ENCODE results near the gene NR2F1. TPM values are rescaled to one million over a fixed set of nuclear protein-coding genes. Genes with fewer than 3 reads are reported as not detected.

Gene NR2F1
- total RNA-seq, 1 experiment from 2014 or later: 1.4 TPM

DNA sequence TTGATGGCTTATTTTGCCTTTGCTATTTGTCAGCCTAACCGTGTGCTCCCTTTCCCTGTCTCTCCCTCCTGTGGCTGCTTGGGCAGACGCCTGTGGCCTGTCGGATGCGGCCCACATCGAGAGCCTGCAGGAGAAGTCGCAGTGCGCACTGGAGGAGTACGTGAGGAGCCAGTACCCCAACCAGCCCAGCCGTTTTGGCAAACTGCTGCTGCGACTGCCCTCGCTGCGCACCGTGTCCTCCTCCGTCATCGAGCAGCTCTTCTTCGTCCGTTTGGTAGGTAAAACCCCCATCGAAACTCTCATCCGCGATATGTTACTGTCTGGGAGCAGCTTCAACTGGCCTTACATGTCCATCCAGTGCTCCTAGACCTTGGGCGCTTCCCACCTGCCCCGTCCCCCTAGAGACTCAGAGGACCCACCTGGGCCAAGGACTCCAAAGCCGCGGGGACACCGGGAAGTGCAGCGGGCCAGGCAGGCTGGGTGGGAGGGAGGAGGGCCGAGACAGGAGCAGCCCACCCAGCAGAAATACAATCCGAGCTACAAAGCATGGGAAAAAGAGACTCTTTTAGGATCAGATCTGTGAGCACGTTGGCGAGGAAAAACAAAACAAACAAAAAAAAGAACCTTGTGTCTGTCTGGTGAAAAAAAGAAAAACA, 10.6 kb downstream of the NR2F1 start:
- BruUV-seq (replicated peaks): no TSS peak
- no peak overlapping the region for H3K27ac Mint-ChIP-seq (ENCODE audit: low read depth, unreplicated experiment)
- no peak for DNase-seq (ENCODE audit: unreplicated experiment)
- H3K4me1 Mint-ChIP-seq (ENCODE audit: insufficient read depth, unreplicated experiment): no peaks in the 10 kb centered on the region
- H3K4me3 Mint-ChIP-seq (ENCODE audit: unreplicated experiment): no peak overlapping the region
- H3K36me3 Mint-ChIP-seq (ENCODE audit: insufficient read depth, unreplicated experiment): no peaks in the 10 kb centered on the region
- TF ChIP-seq, protein P1, sequence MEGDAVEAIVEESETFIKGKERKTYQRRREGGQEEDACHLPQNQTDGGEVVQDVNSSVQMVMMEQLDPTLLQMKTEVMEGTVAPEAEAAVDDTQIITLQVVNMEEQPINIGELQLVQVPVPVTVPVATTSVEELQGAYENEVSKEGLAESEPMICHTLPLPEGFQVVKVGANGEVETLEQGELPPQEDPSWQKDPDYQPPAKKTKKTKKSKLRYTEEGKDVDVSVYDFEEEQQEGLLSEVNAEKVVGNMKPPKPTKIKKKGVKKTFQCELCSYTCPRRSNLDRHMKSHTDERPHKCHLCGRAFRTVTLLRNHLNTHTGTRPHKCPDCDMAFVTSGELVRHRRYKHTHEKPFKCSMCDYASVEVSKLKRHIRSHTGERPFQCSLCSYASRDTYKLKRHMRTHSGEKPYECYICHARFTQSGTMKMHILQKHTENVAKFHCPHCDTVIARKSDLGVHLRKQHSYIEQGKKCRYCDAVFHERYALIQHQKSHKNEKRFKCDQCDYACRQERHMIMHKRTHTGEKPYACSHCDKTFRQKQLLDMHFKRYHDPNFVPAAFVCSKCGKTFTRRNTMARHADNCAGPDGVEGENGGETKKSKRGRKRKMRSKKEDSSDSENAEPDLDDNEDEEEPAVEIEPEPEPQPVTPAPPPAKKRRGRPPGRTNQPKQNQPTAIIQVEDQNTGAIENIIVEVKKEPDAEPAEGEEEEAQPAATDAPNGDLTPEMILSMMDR (IDR thresholded peaks at IDR 0.05; ENCODE audit: unreplicated experiment): no peak
- H3K9me3 Mint-ChIP-seq (ENCODE audit: unreplicated experiment): no peaks in the 10 kb centered on the region
- no peaks in the 10 kb centered on the region for H3K27me3 Mint-ChIP-seq (ENCODE audit: insufficient read depth, unreplicated experiment)
- intact Hi-C loops (cut with micrococcal nuclease): no loop called here
- ChIA-PET POLR2A (no interaction called here), CTCF (interaction anchor here (0.7 kb wide), 1 partner anchor 945 kb away, joined by 3 read pairs; no protein-coding TSS in a partner anchor)

DNA sequence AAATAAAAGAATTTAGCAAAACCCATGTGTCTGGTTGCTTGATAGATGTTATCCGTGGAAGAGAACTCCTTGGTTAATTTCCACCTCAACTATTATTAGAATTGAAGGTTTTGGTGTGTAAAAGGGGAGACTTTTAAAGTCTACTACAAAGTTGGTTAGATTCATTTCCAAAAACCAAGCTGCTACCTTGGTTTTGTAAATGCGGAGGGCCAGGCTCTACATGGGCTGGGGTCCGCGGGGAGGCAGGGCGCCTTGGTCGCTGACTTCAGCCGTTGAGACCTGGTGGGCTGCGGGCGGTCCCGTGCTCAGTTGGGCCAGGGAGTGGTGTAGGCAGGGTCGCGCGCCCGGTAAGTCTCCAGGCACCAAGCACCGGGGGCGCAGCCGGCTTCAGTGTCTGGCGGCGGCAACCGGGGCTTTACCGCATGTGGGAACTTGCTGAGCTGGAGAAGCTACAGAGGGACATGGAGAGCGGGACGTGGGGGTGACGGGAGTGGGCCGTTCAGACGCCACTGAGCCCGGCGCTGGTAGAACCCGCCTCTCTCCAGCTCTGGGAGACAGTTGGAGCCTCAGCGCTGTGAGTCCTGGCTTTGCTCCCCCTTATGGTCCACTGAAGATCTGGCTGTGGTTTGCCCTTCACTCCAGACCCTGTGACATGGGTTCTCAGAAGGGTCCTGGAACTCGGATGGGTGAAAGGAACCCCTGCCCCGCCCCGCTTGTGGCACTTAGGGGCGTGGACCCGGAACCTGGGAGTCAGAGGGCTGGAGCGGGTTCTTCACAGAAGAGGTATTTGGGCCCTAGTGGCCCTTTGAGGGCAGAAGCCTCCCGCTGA, 11.8 kb downstream of the NR2F1 start:
- CTCF ChIA-PET: interaction anchor here (0.6 to 6.3 kb wide), 3 partner anchors 13 to 206 kb away, joined by 3 to 36 read pairs (median 3); no protein-coding TSS in a partner anchor
- no peaks in the 10 kb centered on the region for H3K9me3 Mint-ChIP-seq (ENCODE audit: unreplicated experiment)
- no peak for DNase-seq (ENCODE audit: unreplicated experiment)
- POLR2A ChIA-PET: no interaction called here
- no peaks in the 10 kb centered on the region for H3K36me3 Mint-ChIP-seq (ENCODE audit: insufficient read depth, unreplicated experiment)
- TF ChIP-seq, protein P1 (IDR thresholded peaks at IDR 0.05; ENCODE audit: unreplicated experiment): no peak
- no TSS peak for BruUV-seq (replicated peaks)
- no peak overlapping the region for H3K4me3 Mint-ChIP-seq (ENCODE audit: unreplicated experiment)
- no peaks in the 10 kb centered on the region for H3K4me1 Mint-ChIP-seq (ENCODE audit: insufficient read depth, unreplicated experiment)
- H3K27ac Mint-ChIP-seq (ENCODE audit: low read depth, unreplicated experiment): no peak overlapping the region
- no peaks in the 10 kb centered on the region for H3K27me3 Mint-ChIP-seq (ENCODE audit: insufficient read depth, unreplicated experiment)
- intact Hi-C loops (cut with micrococcal nuclease): no loop called here

DNA sequence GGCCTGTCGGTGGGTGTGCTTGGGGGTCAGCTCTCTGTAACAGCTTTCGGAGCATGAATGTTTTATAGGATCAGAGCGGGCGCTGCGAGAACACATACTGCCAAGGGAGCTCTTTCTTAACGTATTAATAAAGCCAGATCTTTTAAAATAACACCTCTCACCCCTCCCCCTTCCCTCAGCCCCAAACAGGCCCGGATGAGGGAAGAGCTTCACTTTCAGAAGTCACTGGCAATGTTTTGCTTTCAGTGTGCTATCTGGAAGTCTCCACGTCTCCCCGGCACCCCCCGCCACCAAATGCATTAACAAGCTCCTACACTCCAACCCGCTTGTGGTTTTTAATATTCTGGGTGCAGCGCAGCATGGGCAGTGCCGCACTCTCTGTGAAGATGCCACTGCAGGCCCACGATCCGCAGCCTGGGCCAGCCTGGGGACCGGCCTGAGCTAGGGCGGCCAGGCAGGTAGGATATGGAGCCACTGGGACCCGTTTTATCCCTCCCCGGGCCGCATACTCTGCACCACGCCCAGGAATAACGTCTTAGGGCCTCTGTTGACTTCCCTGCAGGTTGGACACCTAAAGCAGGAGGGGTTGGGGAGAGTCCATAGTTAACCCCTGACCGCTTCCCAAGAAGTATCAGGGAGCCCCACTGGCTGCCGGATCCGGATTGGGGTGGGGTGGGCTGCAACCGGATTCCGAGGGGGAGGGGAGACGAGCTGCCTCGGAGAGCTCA, 12.6 kb downstream of the NR2F1 start:
- TF ChIP-seq, protein P1 (IDR thresholded peaks at IDR 0.05; ENCODE audit: unreplicated experiment): no peak
- no peak overlapping the region for H3K27ac Mint-ChIP-seq (ENCODE audit: low read depth, unreplicated experiment)

DNA sequence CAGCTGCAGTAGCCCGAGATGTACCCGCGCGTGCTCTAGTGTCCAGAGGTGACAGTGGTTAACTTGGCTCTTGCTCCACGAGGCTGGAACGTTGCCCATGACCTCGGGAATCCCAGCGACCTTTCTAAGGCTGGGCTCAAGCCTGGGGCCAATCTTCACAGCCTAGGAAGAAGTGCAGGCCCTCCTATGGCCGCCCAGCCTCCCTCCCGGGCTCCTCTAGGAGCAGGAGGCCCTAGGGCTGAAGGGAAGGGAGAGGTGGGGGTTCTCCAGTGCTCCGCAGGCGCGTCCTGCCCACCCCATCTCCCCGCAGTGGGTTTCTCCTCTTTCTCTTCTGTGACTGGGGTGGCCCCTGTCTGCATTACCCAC, 13.3 kb downstream of the NR2F1 start:
- no TSS peak for BruUV-seq (replicated peaks)
- intact Hi-C loops (cut with micrococcal nuclease): no loop called here
- CTCF ChIA-PET: interaction anchor here (0.6 to 6.3 kb wide), 2 partner anchors 12 to 993 kb away, joined by 3 to 36 read pairs; no protein-coding TSS in a partner anchor
- Mint-ChIP-seq H3K4me1 (ENCODE audit: insufficient read depth, unreplicated experiment) (no peaks in the 10 kb centered on the region), H3K27ac (ENCODE audit: low read depth, unreplicated experiment) (no peak overlapping the region), H3K4me3 (ENCODE audit: unreplicated experiment) (no peak overlapping the region), H3K9me3 (ENCODE audit: unreplicated experiment) (no peaks in the 10 kb centered on the region), H3K27me3 (ENCODE audit: insufficient read depth, unreplicated experiment) (no peaks in the 10 kb centered on the region), H3K36me3 (ENCODE audit: insufficient read depth, unreplicated experiment) (no peaks in the 10 kb centered on the region)
- TF ChIP-seq, protein P1 (IDR thresholded peaks at IDR 0.05; ENCODE audit: unreplicated experiment): no peak
- DNase-seq (ENCODE audit: unreplicated experiment): no peak
- POLR2A ChIA-PET: no interaction called here

More for the DNA sequence above, 12.6 kb downstream of the NR2F1 start:
- no peaks in the 10 kb centered on the region for H3K4me1 Mint-ChIP-seq (ENCODE audit: insufficient read depth, unreplicated experiment)
- CTCF ChIA-PET: interaction anchor here (0.6 to 6.3 kb wide), 2 partner anchors 13 to 994 kb away, joined by 3 to 36 read pairs; no protein-coding TSS in a partner anchor
- H3K9me3 Mint-ChIP-seq (ENCODE audit: unreplicated experiment): no peaks in the 10 kb centered on the region
- no TSS peak for BruUV-seq (replicated peaks)
- H3K27me3 Mint-ChIP-seq (ENCODE audit: insufficient read depth, unreplicated experiment): no peaks in the 10 kb centered on the region
- no peak overlapping the region for H3K4me3 Mint-ChIP-seq (ENCODE audit: unreplicated experiment)
- H3K36me3 Mint-ChIP-seq (ENCODE audit: insufficient read depth, unreplicated experiment): no peaks in the 10 kb centered on the region
- DNase-seq (ENCODE audit: unreplicated experiment): no peak
- intact Hi-C loops (cut with micrococcal nuclease): no loop called here
- POLR2A ChIA-PET: no interaction called here
